CD4-positive, alpha-beta T cell treated with Interleukin-6 for 4 hours (primary cell): ENCODE results near the gene MYO19.
"Not testable (repeated sequence)": the region's sequence is repeated elsewhere in the genome, so short reads cannot be mapped to it uniquely, and the experiment has no call there.

Experiments
- DNase-seq: peaks from one replicate; pipeline ENCODE4 v3.0.0-alpha.2; 2020; ENCODE audit warnings: mixed read lengths

MYO19 gene

DNA sequence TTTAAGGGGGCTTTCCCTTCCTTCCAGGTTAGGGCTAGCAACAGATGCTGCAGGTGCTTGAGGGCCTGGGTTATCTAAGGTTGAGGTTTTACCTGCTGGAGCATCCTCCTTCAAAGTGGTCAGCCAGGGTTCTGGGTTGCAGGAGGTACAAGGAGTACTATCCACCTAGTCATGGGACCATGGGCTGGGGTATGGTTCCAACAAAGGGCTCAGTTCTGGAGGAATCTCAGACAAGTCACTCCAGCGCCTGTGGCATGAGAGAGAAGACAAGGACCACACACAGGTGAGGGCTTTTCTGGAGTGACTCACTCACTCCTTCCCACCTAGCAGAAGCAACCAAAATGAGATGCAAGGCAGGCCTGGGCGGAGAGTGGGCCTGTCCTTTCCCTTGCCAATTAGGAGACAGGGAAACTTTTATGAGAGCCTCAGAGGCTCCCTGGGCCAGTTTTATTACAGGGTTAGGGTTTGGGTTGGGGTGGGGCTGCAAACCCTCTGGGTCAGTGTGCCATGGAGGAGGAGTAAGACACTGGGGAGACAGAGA lies 2.2 kb downstream of the MYO19 start:
- no peak for DNase-seq

- no peak for DNase-seq
Measured at GRCh38 chr17:36529121-36529520, 5.5 kb downstream of the MYO19 start.

DNA sequence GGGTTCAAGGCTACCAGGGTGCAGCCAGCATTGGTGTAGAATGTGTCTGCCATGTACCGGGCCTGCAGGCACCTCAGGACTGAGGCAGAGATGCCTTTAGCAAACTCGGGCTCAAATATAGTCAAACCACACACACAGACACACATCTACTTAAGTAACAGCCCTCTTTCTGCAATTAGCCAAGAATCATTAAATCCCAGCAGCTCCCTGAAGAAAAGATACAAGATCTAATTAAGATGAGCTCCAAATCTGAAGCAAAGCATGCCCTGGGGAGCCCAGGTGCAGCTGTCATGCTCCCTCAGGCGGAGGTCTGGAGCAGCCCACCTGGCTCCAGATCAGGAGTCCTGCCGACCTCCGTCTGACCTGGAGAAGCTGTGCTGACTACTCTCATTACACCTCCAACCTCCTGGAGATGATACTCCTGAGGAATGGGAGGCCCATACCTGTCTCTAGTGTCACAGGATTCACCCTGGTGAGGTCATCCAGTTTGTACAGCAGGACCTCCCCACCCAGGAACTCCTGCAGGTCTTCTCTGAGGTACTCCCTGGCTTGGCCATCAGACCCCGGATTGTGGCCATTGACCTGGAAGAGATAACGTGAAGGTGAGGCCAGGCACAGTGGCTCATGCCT lies 6.9 kb downstream of the MYO19 start:
- no peak for DNase-seq

- no peak for DNase-seq
Measured at GRCh38 chr17:36525888-36526287, 8.8 kb downstream of the MYO19 start.

- no peak for DNase-seq
Measured at GRCh38 chr17:36525113-36525512, 9.6 kb downstream of the MYO19 start.

DNA sequence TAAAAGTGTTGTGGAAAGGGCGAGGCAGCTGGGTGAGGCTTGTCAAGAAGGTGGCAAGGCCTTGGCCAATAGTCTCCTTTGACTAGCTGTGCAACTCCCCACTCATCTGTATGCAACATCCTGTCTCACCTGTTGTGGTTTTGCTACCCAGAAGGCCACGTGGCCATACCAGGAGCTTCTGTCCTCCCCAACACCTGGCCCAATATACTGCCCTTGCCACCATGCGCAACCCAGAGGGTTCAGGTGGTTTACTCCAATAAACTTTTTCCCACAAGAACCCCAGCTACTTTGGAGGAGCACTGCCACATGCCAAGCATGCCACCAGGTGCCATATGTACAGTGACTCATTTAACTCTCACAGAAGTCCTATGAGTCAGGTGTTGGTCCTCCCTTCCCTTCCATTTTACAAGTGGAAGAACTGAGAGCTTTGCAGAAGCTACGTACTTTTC lies 10.2 kb downstream of the MYO19 start:
- DNase-seq, result no peak

DNA sequence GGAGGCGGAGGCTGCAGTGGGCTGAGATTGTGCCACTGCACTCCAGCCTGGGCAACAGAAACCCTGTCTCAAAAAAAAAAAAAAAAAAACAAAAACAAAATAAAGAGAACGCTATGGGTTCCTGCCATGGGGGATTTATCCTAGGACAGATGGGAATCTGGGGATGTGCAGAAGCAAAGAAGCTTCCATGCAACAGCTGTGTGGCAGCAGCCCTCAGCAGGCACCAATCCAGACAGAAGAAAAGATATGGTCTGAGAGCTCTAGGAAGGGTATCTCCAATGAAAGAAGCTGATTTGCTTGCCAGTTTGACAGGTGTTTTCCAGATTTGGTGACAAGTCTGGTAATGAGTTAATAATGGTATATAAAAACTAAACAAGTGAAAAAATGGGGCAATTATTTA lies 11.6 kb downstream of the MYO19 start:
- no peak for DNase-seq

- no peak for DNase-seq
Measured at GRCh38 chr17:36515837-36516236, 18.8 kb downstream of the MYO19 start.

GRCh38 chr17:36514856-36515255 lies 19.8 kb downstream of the MYO19 start:
- DNase-seq, result no peak

DNA sequence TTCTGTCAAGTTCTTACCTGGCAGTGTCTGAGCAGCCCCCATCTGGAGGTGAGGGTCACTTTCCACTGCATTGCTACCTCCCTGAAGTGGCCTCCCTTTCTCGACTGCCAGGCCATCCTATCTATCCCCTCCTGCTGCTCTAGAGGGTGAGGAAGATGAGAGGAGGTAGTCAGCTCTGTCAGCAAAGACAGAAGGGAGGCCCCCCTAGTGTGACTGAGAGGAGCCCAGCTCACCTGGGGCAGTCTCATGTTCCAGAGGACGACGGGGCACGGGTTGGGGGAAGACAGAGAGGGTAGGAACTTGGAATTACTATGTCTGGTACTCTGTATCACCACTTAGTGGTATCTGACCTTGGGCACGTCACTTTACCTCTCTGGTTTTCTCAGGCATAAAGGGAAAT lies 22.0 kb downstream of the MYO19 start:
- no peak for DNase-seq

DNA sequence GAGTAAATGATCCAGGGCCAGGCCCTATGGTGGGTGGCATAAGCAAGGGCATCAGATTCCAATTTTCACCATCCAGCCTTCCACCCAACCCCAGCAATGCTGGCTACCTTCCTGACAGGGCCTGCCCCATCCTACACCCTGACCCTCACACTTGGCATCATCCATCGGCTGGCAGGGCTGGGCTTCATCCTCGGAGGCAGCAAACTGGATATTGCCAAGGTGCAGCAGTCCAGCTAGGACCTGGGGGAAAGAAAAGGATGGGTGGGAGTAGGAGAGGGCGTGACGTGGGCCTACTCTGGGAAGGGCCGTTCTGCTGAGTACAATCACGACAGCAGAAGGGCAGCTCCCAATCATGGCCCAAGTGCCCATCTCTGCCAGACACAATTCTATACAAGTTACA lies 23.5 kb downstream of the MYO19 start:
- no peak for DNase-seq

DNA sequence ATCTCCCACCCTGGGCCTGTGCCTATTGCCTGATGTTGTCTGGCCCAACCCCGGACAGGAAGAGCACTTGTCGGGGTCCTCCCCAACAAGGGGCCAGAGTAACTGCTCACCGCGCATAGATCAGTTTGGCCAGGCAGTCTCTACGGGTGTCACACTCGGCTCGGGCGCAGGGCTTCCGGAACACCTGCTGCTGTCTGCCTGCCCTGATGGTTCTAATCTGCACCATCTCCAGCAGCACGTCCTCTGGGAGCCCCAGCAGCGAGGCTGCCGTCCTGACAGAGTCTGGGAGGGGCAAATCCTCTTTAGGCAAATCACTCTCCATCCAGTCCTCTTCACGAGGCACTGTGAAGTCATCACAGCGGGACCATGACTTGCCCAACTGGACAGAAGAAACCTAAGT lies 24.0 kb downstream of the MYO19 start:
- no peak for DNase-seq

- DNase-seq, result no peak
Measured at GRCh38 chr17:36509272-36509985, 25.2 kb downstream of the MYO19 start.

DNA sequence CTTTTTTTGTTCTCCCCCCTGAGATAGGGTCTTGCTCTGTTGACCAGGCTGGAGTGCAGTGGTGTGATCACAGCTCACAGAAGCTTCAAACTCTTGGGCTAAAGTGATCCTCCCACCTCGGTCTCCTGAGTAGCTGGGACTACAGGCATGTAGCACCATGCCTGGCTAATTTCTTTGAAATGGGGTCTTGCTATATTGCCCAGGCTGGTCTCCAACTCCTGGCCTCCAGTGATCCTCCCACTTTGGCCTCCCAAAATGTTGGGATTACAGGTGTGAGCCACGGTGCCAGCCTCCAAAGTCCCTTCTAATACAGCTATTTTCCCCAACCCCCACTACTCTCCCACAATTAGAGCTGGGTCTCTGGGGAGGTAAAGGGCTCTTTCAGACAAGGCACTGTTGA lies 26.2 kb downstream of the MYO19 start:
- not testable (repeated sequence) for DNase-seq

DNA sequence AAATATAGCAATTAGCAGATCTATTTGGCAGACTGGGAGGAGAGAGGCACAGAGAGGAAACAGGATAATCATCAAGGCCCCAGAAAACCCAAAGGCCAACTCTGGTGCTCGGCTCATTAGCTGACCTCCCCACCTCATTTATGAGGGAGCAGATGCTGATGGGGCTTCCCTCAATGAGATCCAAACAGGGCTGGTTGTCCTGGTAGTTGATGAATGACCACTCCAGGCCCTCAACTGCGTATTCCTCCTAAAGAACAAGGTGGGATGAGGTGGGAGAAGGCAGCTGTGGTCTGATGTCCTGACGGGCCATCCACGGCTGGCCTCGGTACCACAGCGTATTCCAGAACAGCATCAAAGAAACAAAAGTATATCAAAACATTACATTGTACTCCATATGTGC lies 27.4 kb downstream of the MYO19 start:
- DNase-seq, result no peak

DNA sequence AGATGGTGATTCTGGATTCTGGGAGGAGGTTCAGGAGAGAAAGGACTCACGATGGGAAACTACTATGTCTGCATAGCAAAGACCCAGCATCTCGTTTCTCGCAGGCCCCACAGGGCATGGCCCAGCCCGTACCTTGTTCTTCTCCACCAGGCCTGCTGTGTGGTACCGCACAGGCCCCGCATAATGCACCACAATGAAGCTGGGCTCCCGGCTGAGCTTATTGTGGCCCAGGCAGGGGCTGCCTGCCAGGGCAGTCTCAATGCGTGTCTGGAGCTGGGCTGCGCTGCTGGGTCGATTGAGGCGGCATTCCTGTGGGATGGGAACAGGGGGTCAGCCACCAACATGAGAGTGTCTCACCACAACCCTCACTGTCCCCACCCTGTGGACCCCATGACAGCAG lies 27.8 kb downstream of the MYO19 start:
- DNase-seq, result no peak

DNA sequence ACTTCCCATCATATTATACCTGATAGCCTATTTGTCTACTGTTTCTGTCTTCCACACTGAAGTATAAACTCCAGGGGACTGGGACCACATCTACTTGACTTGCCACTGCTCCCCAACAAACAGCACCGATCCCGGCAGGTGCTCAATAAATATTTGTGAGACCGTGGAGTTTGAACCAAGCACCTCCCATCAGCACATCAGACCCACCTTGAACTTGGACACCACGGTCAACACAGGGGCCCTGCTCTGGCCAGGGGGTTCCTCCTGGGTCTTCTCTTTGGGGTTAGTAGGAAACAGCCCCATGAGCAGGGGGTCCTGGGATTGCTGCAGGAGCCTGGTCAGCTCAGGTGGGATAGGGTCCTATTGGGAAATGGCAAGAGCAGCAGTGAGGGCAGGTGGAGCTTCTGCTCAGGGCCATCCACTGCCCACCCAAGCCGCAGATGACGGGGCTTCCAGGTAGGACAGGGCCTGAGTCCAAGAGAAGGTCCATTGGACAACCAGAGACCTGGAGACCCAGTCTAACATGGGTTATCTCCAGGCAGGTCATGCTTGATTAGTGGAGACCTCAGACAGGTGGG lies 28.3 kb downstream of the MYO19 start:
- no peak for DNase-seq

DNA sequence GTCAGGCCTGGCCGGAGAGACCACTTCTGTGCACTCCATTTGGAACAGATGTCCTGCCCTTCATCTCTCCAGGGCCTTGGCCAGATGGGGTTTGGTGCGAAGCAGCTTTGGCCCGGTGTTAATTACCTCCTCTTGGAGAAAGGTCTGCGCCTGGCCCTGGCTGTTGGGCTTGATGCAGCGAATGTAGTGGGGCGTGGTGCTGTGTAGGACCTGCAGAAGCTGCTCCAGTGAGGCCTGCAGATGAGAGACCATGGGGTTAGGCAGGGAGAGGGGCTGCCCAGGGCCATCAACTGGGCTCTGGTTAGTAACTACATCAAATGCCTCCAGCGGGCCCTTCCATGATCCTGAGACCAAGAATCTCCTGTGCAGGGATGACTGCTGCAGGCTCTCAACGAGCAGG lies 29.5 kb downstream of the MYO19 start:
- DNase-seq, result no peak

DNA sequence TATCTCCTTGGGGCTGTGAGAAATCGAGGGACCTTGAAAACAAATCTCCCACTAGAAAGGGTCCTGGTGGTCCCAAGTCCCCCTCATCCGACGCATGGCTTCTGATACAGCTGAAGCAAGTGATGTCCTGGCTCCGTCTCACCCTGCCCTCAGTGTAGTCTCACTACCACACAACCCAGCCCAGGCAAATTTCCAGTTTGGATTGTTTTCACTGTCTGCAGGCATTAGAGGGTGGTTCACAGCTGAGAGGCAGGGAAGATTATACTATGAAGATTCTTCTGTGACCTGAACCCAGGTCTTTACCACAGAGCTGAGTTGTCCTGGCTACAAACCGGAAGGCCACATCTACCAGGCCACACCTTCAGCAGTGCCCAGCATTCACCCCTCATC lies 30.5 kb downstream of the MYO19 start:
- DNase-seq, result no peak

- no peak for DNase-seq
Measured at GRCh38 chr17:36503456-36504155, 31.1 kb downstream of the MYO19 start.

GRCh38 chr17:36501963-36502362 lies 32.7 kb downstream of the MYO19 start:
- DNase-seq, result no peak

- DNase-seq, result no peak
Measured at GRCh38 chr17:36501351-36501750, 33.3 kb downstream of the MYO19 start.

DNA sequence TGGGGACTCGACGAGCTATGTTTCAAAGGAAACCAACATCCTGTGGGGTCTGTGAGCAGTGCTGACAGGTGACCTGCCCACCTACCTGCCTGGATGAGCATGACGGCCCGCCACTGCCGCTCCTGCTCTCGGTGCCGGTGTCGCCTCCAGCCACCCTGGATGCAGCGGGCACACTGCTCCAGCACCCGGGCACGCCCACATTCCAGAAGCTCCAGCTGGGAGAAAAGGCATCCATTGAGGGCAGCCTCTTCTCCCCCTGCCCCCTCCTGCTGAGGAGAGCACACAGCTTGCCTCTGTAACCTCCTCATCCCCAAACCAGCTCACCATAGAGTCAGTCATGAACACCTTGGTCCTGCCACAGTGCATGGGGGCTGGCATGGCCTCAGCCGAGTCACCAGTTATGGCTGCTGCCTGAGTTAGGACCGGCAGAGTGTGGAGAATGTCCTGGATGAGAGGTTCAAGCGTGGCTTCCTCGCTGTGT lies 33.9 kb downstream of the MYO19 start:
- no peak for DNase-seq
